Right cardiac atrium (tissue), 5 donors: ENCODE data around the gene TTC33. TPM values are rescaled to one million over a fixed set of nuclear protein-coding genes. Genes with fewer than 3 reads are reported as not detected.
"Not testable (repeated sequence)": the region's sequence is repeated elsewhere in the genome, so short reads cannot be mapped to it uniquely, and the experiment has no call there.

ENCODE experiments used
- ATAC-seq, 2 donors: fragments of 200-7000 bp; cut with Tn5 transposase; one replicate each; pipeline versions ENCODE4 v1.8.0 to v1.9.1; 2020; ENCODE audit warnings: moderate library complexity in 2 of 2, mild to moderate bottlenecking in 1 of 2
- DNase-seq, 3 donors: peaks; one replicate each; pipeline ENCODE4 v3.0.0-alpha.2; 2020
- H3K27ac ChIP-seq: one replicate; pipeline ENCODE4 v1.5.1; 2013; ENCODE audit warnings: mild to moderate bottlenecking, low read length, control low read depth, moderate library complexity
- H3K27me3 ChIP-seq: one replicate; pipeline ENCODE4 v1.6.1; 2013; ENCODE audit not compliant: control insufficient read depth, insufficient read depth
- H3K4me1 ChIP-seq: one replicate; pipeline ENCODE4 v1.6.1; 2013; ENCODE audit warnings: low read length; ENCODE audit not compliant: control insufficient read depth, insufficient read depth
- H3K4me3 ChIP-seq: one replicate; pipeline ENCODE4 v1.5.1; 2013; ENCODE audit warnings: low read length, control low read depth
- H3K9me3 ChIP-seq: one replicate; pipeline ENCODE4 v1.6.1; 2013; ENCODE audit warnings: low read length; ENCODE audit not compliant: control insufficient read depth
- WGBS: extraction: QIAGEN DNeasy Blood & Tissue Kit; methylation state at CpG from one replicate; pipeline ENCODE4 v1.1.7; 2013; 5-methylcytosine and 5-hydroxymethylcytosine counted together
- intact Hi-C, 4 donors: fragments of 100-400 bp; cut with DNase I; formaldehyde crosslinking; loops; one replicate each; pipeline versions ENCODE4 v1.11.0 to v1.14.0; 2022 to 2023
- polyA plus RNA-seq: library from polyadenylated mRNA; stranded (reverse); fragments of 200-250 nt; gene quantifications from one replicate; pipeline ENCODE4 v1.2.3, GENCODE V29; 2013
- total RNA-seq, 4 donors: library from RNA; stranded (reverse); fragmentation: NEBNext Ultra II Directional; extraction: Animal tissue kit (Norgen Biotek cat#: 25700); gene quantifications; one replicate each; pipeline ENCODE4 v1.2.1, GENCODE V29; 2021
- donor health status: healthy with polysubstance abuse.
- donor health status: DM: no; HTN: yes; CAD: no.
- donor health status: DM: no; HTN: no; CAD: no.
- donor health status: DM: no; HTN: yes; CAD: no; lungs with severe emphysema.
- donor health status: DM: yes; HTN: yes; CAD: no.

The TTC33 gene
- total and polyA plus RNA-seq, 5 donors, result 7.2 to 17.5 (median 16.7) TPM

- WGBS, result 68% methylated on average over 4 of the region's 4 CpGs
- intact Hi-C loops, result no loop called here
- Histone ChIP-seq H3K4me1 (no peaks in the 10 kb centered on the region), H3K27ac (no peak overlapping the region), H3K4me3 (no peak overlapping the region), H3K27me3 (no peaks in the 10 kb centered on the region), H3K9me3 (no peaks in the 10 kb centered on the region)
- ATAC-seq, result no peak
- no peak for DNase-seq
Measured at GRCh38 chr5:40649463-40650030, 106.2 kb downstream of the TTC33 start.

DNA sequence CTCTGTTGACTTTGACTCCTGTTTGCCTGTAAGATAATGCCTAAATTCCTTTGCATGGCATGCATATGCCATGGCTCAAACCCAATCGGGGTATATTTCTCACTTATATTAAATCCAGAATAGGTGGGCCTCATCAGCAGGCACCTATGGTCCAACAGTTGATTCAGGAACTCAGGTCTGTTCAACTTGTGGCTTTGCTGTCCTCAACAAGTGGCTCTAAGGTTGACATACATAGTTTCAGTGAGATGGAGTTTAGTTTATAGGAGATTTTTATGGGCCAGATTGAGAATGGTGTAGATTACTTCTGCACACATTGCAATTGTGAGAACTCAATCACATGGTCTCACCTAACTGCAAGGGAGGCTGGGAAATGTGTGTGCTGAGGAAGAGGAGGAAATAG is 107.6 kb downstream of the TTC33 start:
- H3K27me3 ChIP-seq, result no peaks in the 10 kb centered on the region
- H3K4me1 ChIP-seq, result no peaks in the 10 kb centered on the region
- no peaks in the 10 kb centered on the region for H3K9me3 ChIP-seq
- H3K4me3 ChIP-seq, result no peak overlapping the region
- WGBS, result 87% methylated on average over 1 of the region's 1 CpG
- DNase-seq (no peak), ATAC-seq (no peak)
- no peak overlapping the region for H3K27ac ChIP-seq
- intact Hi-C loops, result no loop called here

DNA sequence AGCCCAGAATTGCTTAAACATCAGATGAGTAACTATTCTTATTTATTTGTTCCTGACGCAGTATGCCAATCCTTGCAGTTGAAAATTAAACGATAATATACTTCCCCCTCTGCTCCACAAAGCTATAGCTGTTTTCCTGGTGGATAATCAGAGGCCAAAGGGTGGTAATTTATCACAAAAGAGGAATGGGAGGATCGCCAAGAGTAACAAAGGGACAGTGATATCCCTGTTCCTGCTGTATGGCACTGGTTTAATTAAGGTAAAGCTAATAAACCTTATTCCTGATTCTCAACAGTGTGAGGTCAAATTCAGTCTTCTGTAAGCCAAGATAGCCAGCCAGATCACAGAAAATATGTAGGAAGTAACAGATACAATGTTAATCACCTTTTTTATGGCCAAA is 109.5 kb downstream of the TTC33 start:
- H3K27me3 ChIP-seq, result no peaks in the 10 kb centered on the region
- H3K27ac ChIP-seq, result no peak overlapping the region
- intact Hi-C loops, result no loop called here
- DNase-seq (no peak), ATAC-seq (no peak)
- H3K4me1 ChIP-seq, result no peaks in the 10 kb centered on the region
- no peaks in the 10 kb centered on the region for H3K9me3 ChIP-seq
- WGBS, result 44% methylated on average over 3 of the region's 3 CpGs
- H3K4me3 ChIP-seq, result no peak overlapping the region

- ATAC-seq, intact Hi-C loops, H3K27ac ChIP-seq, H3K9me3 ChIP-seq, H3K4me3 ChIP-seq, DNase-seq, H3K4me1 ChIP-seq, H3K27me3 ChIP-seq: not testable (repeated sequence)
- 85% methylated on average over 1 of the region's 1 CpG for WGBS
Measured at GRCh38 chr5:40639531-40639930, 116.2 kb downstream of the TTC33 start.

DNA sequence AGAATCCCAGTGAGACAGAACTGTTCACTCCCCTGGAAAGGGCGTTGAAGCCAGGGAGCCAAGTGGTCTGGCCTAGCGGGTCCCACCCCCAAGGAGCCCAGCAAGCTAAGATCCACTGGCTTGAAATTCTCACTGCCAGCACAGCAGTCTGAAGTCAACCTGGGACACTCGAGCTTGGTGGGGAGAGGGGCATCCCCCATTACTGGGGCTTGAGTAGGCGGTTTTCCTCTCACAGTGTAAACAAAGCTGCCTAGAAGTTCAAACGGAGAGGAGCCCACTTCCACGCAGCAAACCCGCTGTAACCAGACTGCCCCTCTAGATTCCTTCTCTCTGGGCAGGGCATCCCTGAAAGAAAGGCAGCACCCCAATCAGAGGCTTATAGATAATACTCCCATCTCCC is 121.2 kb downstream of the TTC33 start:
- ATAC-seq (no peak), DNase-seq (no peak)
- H3K4me1 ChIP-seq, result no peaks in the 10 kb centered on the region
- 84% methylated on average over 7 of the region's 7 CpGs for WGBS
- no peak overlapping the region for H3K27ac ChIP-seq
- intact Hi-C loops, result no loop called here
- no peak overlapping the region for H3K4me3 ChIP-seq
- H3K27me3 ChIP-seq, result no peaks in the 10 kb centered on the region
- H3K9me3 ChIP-seq, result no peaks in the 10 kb centered on the region

DNA sequence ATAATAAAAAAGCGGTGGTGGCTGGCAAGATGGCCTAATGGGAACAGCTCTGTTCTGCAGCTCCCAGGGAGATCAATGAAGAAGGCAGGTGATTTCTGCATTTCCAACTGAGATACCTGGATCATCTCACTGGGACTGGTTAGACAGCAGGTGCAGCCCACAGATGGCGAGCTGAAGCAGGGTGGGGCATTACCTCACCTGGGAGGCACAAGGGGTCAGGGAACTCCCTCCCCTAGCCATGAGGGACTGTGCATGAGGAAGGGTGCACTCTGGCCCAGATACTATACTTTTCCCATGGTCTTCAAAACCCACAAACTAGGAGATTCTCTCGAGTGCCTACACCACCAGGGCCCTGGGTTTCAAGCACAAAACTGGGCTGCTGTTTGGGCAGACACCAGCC is 121.6 kb downstream of the TTC33 start:
- H3K27me3 ChIP-seq, result no peaks in the 10 kb centered on the region
- WGBS, result 67% methylated on average over 3 of the region's 3 CpGs

DNA sequence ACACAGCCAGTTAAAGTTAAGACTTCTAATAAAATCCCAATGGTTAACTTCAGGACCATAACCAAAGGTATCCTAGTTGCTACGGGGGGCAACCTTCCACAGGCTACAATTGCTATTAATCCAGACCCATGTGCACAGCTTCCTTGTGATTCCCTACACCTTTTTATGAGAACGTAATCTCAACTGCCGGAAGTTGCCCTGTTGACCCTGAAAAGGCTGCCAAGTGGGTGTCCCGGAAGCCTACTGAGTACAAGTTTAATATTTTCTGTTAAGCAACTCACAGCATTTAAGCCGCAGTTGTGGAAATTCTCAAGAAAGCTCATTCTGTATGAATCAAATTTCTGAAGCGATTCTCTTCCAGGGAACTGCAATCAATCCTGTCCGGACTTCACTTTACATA is 124.5 kb downstream of the TTC33 start:
- H3K27ac ChIP-seq, result no peak overlapping the region
- no peak overlapping the region for H3K4me3 ChIP-seq
- ATAC-seq (no peak), DNase-seq (no peak)
- H3K9me3 ChIP-seq, result no peaks in the 10 kb centered on the region
- no peaks in the 10 kb centered on the region for H3K4me1 ChIP-seq
- 59% methylated on average over 7 of the region's 7 CpGs for WGBS
- no peaks in the 10 kb centered on the region for H3K27me3 ChIP-seq
- intact Hi-C loops, result no loop called here

More for the DNA sequence above, 121.6 kb downstream of the TTC33 start:
- Histone ChIP-seq H3K27ac (no peak overlapping the region), H3K4me1 (no peaks in the 10 kb centered on the region), H3K9me3 (no peaks in the 10 kb centered on the region), H3K4me3 (no peak overlapping the region)
- ATAC-seq (no peak), DNase-seq (no peak)
- intact Hi-C loops, result no loop called here

DNA sequence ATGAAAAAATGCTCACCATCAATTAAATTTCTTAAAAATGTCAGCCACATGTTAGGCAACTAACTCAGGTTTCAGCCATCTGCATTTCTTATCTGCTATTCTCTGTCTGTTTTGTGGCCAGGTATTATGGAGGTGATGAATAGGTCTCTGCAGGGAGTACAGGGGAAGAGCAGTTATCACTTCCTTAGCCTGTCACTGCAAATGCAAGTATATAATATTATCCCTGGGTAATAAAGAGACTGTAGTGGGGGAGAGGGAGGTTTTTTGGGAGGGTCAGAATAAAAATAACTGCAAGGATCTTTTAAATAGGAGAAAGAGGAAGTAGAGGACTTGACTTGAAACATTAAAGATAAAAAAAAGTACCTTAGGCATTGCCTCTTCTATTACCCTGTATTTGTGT is 125.6 kb downstream of the TTC33 start:
- H3K9me3 ChIP-seq, result no peaks in the 10 kb centered on the region
- no peak for DNase-seq
- intact Hi-C loops, result no loop called here

DNA sequence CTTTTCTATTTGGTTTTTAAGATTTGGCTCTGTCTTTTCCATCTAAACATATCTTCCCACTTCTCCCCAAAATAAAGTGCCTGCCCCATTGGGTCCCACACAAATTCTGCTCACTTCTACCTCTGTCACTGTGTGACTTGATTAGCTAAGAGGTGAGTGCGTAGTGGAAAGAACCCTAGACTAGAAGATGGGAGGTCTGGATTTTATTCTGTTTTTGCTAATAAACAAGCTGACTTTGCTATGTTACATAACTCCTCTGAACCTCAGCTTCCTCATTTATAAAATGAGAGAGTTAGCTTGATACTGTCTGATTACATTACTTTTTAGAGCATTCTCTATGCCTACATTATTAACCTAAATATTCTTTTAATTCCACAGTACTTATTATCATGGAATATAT is 127.4 kb downstream of the TTC33 start:
- ATAC-seq (no peak), DNase-seq (no peak)
- no peaks in the 10 kb centered on the region for H3K4me1 ChIP-seq
- H3K27me3 ChIP-seq, result no peaks in the 10 kb centered on the region
- H3K4me3 ChIP-seq, result no peak overlapping the region
- no peaks in the 10 kb centered on the region for H3K9me3 ChIP-seq
- no peak overlapping the region for H3K27ac ChIP-seq
- intact Hi-C loops, result no loop called here
- WGBS, result 82% methylated on average over 1 of the region's 1 CpG

More for the DNA sequence above, 125.6 kb downstream of the TTC33 start:
- no peak overlapping the region for H3K4me3 ChIP-seq
- no peaks in the 10 kb centered on the region for H3K4me1 ChIP-seq
- no peaks in the 10 kb centered on the region for H3K27me3 ChIP-seq
- no peak overlapping the region for H3K27ac ChIP-seq
- ATAC-seq, result no peak

GRCh38 chr5:40627706-40628105 is 128.1 kb downstream of the TTC33 start:
- 63% methylated on average over 2 of the region's 2 CpGs for WGBS
- intact Hi-C loops, result no loop called here
- no peak for ATAC-seq

DNA sequence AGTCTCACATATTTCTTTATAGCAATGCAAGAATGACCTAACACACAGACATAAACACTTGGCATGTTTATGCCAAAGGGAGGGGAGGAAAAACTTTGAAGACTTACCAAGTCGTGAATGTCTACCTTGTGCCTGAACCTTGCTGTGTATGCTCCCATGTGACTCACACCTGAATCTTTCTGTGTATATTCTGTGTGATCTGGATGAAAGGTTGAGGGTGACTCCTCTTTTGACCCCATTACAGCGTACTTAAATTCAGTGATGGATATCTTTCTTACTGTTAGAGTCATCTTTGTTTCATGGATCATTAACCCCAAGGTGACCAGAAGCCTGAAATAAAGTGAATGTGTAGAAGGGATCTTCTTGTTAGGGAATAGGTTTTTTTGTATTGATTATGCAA is 129.0 kb downstream of the TTC33 start:
- H3K4me3 ChIP-seq, result no peak overlapping the region
- WGBS, result 79% methylated on average over 2 of the region's 2 CpGs
- no peaks in the 10 kb centered on the region for H3K9me3 ChIP-seq
- no peaks in the 10 kb centered on the region for H3K27me3 ChIP-seq
- H3K4me1 ChIP-seq, result no peaks in the 10 kb centered on the region
- no peak overlapping the region for H3K27ac ChIP-seq
- DNase-seq (no peak), ATAC-seq (no peak)
- intact Hi-C loops, result no loop called here

More at GRCh38 chr5:40627706-40628105, 128.1 kb downstream of the TTC33 start:
- Histone ChIP-seq H3K9me3 (no peaks in the 10 kb centered on the region), H3K27ac (no peak overlapping the region), H3K4me1 (no peaks in the 10 kb centered on the region), H3K27me3 (no peaks in the 10 kb centered on the region), H3K4me3 (no peak overlapping the region)
- no peak for DNase-seq
